Stomach (tissue), 4 donors: Measurements from ENCODE around the gene IKZF1.

ENCODE experiments used
- POLR2A ChIP-seq, 4 donors: fragments of 450-650 bp; IDR thresholded peaks; one replicate each; pipeline ENCODE4 v1.6.1; 2016; ENCODE audit warnings: antibody characterized with exemption in 4 of 4, control low read depth in 2 of 4, mild to moderate bottlenecking in 1 of 4, moderate library complexity in 1 of 4
- TF ChIP-seq, protein P1 (sequence below), 7 experiments: fragments of 450-650 bp in 4 of 7; fragments of 200-600 bp in 3 of 7; sonication (generic) in 3 of 7; IDR thresholded peaks; one replicate each; pipeline ENCODE4 v1.5.1; 2016 to 2019; ENCODE audit warnings: antibody characterized with exemption in 7 of 7, control low read depth in 2 of 7, mild to moderate bottlenecking in 1 of 7

DNA sequence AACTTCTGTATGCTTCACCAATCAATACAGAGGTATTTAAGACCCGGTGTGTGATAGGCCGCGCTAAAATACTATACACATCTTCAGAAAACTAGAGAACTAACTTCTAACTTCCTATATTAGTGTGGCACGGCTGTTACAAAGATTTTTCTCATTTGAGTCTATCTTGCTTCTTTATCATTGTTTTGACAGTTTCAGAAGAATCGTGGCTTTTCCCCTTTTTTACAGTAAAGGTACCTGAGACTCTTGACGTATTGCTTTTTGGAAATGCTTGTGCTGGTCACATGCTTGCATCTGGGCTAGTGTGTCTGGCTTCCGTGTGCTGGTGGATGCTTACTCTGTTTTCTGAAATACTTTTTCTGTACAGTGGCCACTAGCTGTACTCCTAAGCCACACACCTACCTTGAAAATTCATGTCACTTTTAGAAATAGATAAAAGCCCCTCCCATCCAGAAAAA lies 12.7 kb downstream of the IKZF1 start:
- TF ChIP-seq, protein P1, sequence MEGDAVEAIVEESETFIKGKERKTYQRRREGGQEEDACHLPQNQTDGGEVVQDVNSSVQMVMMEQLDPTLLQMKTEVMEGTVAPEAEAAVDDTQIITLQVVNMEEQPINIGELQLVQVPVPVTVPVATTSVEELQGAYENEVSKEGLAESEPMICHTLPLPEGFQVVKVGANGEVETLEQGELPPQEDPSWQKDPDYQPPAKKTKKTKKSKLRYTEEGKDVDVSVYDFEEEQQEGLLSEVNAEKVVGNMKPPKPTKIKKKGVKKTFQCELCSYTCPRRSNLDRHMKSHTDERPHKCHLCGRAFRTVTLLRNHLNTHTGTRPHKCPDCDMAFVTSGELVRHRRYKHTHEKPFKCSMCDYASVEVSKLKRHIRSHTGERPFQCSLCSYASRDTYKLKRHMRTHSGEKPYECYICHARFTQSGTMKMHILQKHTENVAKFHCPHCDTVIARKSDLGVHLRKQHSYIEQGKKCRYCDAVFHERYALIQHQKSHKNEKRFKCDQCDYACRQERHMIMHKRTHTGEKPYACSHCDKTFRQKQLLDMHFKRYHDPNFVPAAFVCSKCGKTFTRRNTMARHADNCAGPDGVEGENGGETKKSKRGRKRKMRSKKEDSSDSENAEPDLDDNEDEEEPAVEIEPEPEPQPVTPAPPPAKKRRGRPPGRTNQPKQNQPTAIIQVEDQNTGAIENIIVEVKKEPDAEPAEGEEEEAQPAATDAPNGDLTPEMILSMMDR (IDR thresholded peaks at IDR 0.05) = no peak
- TF ChIP-seq POLR2A (IDR thresholded peaks at IDR 0.05) = no peak
